BE2C (cell line): ENCODE measurements around the gene OR7C2.

Source experiments
- DNase-seq: peaks from one replicate; pipeline ENCODE4 v3.0.0-alpha.2; 2020
- H3K27me3 ChIP-seq: fragments of 250-450 bp; sonication (Bioruptor Pico); 2 replicates; pipeline ENCODE4 v1.5.1; 2020; ENCODE audit warnings: mild to moderate bottlenecking
- H3K36me3 ChIP-seq: fragments of 250-450 bp; sonication (Bioruptor Pico); 2 replicates; pipeline ENCODE4 v1.5.1; 2020; ENCODE audit warnings: mild to moderate bottlenecking
- H3K4me1 ChIP-seq: fragments of 250-450 bp; sonication (Bioruptor Pico); 2 replicates; pipeline ENCODE4 v1.5.1; 2020
- H3K4me3 ChIP-seq: 2 replicates; pipeline ENCODE4 v1.5.1; 2011; ENCODE audit warnings: low read depth, low read length
- H3K9me3 ChIP-seq: fragments of 250-450 bp; sonication (Bioruptor Pico); 2 replicates; pipeline ENCODE4 v1.5.1; 2020
- TF ChIP-seq, protein P1 (sequence below): IDR thresholded peaks from 2 replicates; pipeline ENCODE4 v1.5.1; 2012; ENCODE audit warnings: mild to moderate bottlenecking, low read depth, low read length

The OR7C2 gene

DNA sequence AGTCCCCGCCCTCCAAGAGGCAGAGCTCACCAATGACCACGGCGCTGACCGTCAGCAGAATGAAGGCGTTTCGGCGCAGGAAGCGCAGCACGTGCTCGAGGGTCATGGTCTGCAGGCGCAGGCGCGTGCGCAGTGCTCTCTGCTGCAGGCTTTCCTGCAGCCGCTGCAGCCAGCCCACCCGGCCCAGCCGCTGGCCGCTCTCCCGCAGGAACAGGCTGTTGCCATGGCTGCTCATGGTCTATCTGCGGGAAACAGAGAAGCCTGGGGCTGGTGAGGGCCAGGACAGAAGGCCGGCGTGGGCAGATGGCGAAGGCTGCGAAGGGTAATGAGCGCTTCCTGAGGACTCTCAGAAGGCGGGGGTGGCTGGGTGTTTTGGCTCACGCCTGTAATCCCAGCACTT lies 31.4 kb downstream of the OR7C2 start:
- peaks cover 4% of the 10 kb centered on the region for H3K27me3 ChIP-seq
- TF ChIP-seq, protein P1, sequence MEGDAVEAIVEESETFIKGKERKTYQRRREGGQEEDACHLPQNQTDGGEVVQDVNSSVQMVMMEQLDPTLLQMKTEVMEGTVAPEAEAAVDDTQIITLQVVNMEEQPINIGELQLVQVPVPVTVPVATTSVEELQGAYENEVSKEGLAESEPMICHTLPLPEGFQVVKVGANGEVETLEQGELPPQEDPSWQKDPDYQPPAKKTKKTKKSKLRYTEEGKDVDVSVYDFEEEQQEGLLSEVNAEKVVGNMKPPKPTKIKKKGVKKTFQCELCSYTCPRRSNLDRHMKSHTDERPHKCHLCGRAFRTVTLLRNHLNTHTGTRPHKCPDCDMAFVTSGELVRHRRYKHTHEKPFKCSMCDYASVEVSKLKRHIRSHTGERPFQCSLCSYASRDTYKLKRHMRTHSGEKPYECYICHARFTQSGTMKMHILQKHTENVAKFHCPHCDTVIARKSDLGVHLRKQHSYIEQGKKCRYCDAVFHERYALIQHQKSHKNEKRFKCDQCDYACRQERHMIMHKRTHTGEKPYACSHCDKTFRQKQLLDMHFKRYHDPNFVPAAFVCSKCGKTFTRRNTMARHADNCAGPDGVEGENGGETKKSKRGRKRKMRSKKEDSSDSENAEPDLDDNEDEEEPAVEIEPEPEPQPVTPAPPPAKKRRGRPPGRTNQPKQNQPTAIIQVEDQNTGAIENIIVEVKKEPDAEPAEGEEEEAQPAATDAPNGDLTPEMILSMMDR: no peak
- H3K36me3 ChIP-seq: no peaks in the 10 kb centered on the region
- H3K4me3 ChIP-seq: no peak overlapping the region
- no peak for DNase-seq
- H3K4me1 ChIP-seq: no peaks in the 10 kb centered on the region
- no peaks in the 10 kb centered on the region; the same call in 1 of the 2 replicates for H3K9me3 ChIP-seq

DNA sequence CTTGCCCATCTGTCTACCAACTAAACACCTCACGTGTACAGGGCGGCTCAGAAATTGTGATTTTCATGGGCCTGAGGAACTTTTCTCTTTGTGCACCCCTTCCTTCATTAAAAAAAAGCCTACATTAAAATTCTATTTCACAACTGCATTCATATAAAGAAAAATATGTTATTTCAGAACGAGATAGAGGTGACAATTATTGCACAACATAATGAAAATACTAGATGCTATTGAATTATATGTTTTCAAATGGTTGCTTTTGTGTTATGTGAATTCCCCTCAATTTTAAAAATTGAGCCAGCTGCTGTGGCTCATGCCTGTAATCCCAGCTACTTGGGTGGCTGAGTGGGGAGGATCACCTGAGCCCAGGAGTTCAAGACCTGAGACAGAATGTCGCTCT lies 33.2 kb downstream of the OR7C2 start:
- no peaks in the 10 kb centered on the region for H3K36me3 ChIP-seq
- H3K4me3 ChIP-seq: no peak overlapping the region
- H3K4me1 ChIP-seq: no peaks in the 10 kb centered on the region
- TF ChIP-seq, protein P1: no peak
- H3K9me3 ChIP-seq: no peaks in the 10 kb centered on the region
- DNase-seq: no peak
- H3K27me3 ChIP-seq: peaks cover 22% of the 10 kb centered on the region

DNA sequence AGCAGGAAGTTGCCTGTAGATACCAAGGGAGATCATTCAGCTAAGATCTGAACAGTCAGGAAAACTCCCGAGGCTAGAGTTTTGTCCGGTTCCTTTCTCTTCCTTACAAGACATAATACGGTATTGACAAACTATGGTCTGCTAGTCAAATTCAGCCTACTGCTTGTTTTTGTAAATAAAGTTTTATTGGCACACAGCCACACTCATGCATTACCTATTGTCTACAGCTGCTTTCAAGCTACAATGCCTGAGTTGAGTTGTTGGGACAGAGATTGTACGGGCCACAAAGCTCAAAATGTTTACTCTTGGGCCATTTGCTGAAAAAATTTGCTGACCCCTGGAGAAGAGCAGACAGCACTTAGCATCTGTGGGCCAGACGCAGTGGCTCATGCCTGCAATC lies 35.8 kb downstream of the OR7C2 start:
- TF ChIP-seq, protein P1: no peak
- H3K9me3 ChIP-seq: no peaks in the 10 kb centered on the region
- no peak for DNase-seq
- H3K27me3 ChIP-seq: peaks cover 37% of the 10 kb centered on the region
- H3K36me3 ChIP-seq: no peaks in the 10 kb centered on the region
- H3K4me3 ChIP-seq: no peak overlapping the region
- H3K4me1 ChIP-seq: no peaks in the 10 kb centered on the region

DNA sequence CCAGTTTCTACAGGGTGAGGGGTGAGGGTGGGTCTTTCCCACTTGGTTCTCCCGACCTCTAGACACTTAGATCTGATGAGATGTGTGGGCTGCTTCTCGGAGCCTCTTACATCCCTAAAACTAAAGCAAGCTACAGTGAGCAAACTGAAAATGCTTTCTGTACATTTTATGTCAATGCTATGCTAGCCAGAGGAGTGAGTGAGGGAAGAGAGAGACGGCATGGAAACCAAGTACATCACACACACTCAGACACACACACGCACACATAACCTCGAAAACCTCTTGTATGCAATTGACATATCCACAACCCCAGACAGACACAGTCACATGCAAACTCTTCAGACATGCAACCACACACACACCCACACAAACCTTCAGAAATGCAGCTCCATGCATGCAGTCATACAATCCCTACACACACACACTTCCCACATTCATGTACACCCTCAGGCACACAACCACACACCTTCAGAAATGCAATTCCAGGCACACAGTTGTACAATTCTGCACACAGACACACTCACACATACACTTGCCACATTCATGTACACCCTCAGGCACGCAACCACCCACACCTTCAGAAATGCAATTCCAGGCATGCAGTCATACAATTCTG lies 37.0 kb downstream of the OR7C2 start:
- no peak for DNase-seq
- Histone ChIP-seq H3K4me1 (no peaks in the 10 kb centered on the region), H3K9me3 (no peaks in the 10 kb centered on the region), H3K4me3 (no peak overlapping the region), H3K27me3 (peaks cover 42% of the 10 kb centered on the region), H3K36me3 (no peaks in the 10 kb centered on the region)
- TF ChIP-seq, protein P1: no peak

DNA sequence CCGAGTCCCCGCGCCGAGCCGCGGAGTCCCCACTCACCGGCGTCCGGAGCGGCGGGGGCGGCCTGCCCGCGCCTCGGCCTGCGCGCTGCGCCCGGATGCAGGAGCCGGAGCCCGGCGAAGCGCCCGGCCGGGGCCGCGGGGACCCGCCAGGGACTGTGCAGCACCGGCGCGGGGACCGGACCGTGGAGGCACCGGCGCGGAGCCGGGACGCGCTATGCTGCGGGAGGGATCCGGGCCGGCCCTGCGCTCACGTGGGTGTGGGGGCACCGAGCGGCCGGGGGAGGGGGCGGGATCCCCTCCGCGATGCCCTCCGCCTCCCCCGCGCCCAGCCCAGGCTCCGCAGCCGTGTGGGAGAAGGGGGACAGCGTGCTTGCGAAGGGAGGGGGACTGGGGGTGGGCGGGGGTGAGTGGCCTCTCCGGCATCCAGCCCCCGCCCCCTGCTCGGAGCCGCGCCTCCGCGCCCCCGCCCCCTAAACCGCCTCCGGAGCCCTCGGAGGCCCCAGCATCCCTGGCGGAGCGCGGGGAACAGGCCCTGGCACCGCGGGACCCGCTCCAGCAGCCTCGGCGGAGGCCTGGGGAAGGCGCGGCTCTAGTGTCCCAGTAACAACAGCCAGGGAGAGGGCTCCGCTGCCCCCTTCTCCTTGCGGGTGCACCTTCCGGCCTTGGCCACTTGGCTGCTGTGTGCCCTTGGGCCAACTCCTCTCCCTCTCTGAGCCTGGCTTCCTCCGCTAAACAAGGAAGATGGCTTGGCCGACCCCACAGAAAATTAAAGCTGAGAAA lies 38.4 kb downstream of the OR7C2 start, which contains the start of gene SLC1A6:
Gene SLC1A6, minus strand, starts transcription at position 389 of the 780 bp plus-strand sequence. CDS start 6,954 bp downstream, outside the sequence.
- H3K9me3 ChIP-seq: no peaks in the 10 kb centered on the region
- DNase-seq: peak; percentile 13
- H3K4me3 ChIP-seq: no peak within 1 kb of the TSS
- H3K27me3 ChIP-seq: peaks cover 42% of the 10 kb centered on the region
- TF ChIP-seq, protein P1: no peak
- no peaks in the 10 kb centered on the region for H3K36me3 ChIP-seq
- H3K4me1 ChIP-seq: no peaks in the 10 kb centered on the region

DNA sequence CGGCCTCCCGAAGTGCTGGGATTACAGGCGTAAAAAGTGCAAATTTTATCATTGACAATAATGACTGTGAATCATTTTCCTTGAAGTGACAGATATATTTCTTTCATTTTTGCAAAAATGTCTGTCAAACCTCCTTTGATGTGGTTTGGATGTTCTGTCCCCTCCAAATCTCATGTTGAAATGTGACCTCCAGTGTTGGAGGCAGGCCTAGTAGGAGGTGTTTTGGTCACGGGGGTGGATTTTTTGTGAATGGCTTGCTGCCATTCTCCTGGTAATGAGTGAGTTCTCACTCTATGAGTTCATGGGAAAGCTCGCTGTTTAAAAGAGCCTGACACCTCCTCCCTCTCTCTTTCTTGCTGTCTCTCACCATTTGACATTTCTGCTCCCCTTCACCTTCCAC lies 43.8 kb downstream of the OR7C2 start:
- no peak overlapping the region for H3K4me3 ChIP-seq
- no peaks in the 10 kb centered on the region for H3K9me3 ChIP-seq
- no peaks in the 10 kb centered on the region for H3K36me3 ChIP-seq
- H3K4me1 ChIP-seq: no peaks in the 10 kb centered on the region
- DNase-seq: no peak
- H3K27me3 ChIP-seq: peaks cover 16% of the 10 kb centered on the region
- TF ChIP-seq, protein P1: no peak
